HepG2 (cell line): Measurements from ENCODE around the gene CNNM3. TPM values are rescaled to one million over a fixed set of nuclear protein-coding genes. Genes with fewer than 3 reads are reported as not detected.

Experiments used
- ATAD3A ChIP-seq: sonication (generic); formaldehyde crosslinking; IDR thresholded peaks from 2 replicates; pipeline ENCODE4 v1.4.0; 2020; ENCODE audit warnings: missing genetic modification reagents
- CC2D1A ChIP-seq: sonication (generic); formaldehyde crosslinking; IDR thresholded peaks from 2 replicates; pipeline ENCODE4 v1.8.1; 2023; ENCODE audit warnings: mild to moderate bottlenecking, missing genetic modification reagents
- FOSL1 ChIP-seq: sonication (generic); formaldehyde crosslinking; IDR thresholded peaks from 2 replicates; pipeline ENCODE4 v1.9.0; 2021; ENCODE audit warnings: missing genetic modification reagents, borderline replicate concordance
- FOXO1 ChIP-seq: sonication (generic); formaldehyde crosslinking; IDR thresholded peaks from 2 replicates; pipeline ENCODE4 v1.4.0; 2020; ENCODE audit warnings: missing genetic modification reagents
- PAF1 ChIP-seq: IDR thresholded peaks from 2 replicates; pipeline ENCODE4 v1.6.1; 2016; ENCODE audit warnings: missing genetic modification reagents, missing compliant biosample characterization
- PPARG ChIP-seq: conservative IDR thresholded peaks from 2 replicates; pipeline ENCODE4 v1.6.1; 2016; ENCODE audit warnings: missing biosample characterization, missing genetic modification reagents
- SKI ChIP-seq: fragments of 450-650 bp; IDR thresholded peaks from one replicate; pipeline ENCODE4 v1.6.1; 2018; ENCODE audit warnings: mild to moderate bottlenecking; ENCODE audit not compliant: partially characterized antibody
- SOX5 ChIP-seq: IDR thresholded peaks from 2 replicates; pipeline ENCODE4 v1.6.1; 2016; ENCODE audit warnings: borderline replicate concordance
- SRY ChIP-seq: sonication (generic); formaldehyde crosslinking; IDR thresholded peaks from 2 replicates; pipeline ENCODE4 v1.8.0; 2022; ENCODE audit warnings: mild to moderate bottlenecking, missing genetic modification reagents
- TCF7L2 ChIP-seq: IDR thresholded peaks from 2 replicates; pipeline ENCODE4 v1.6.1; 2011; ENCODE audit warnings: mild to moderate bottlenecking, low read depth, low read length, moderate library complexity
- ZBTB3 ChIP-seq: sonication (generic); formaldehyde crosslinking; IDR thresholded peaks from 2 replicates; pipeline ENCODE4 v1.4.0; 2020; ENCODE audit warnings: low read depth, mild to moderate bottlenecking, moderate library complexity, missing genetic modification reagents, borderline replicate concordance
- ZMAT3 ChIP-seq: sonication (generic); formaldehyde crosslinking; conservative IDR thresholded peaks from 2 replicates; pipeline ENCODE4 v1.7.0; 2021; ENCODE audit warnings: missing genetic modification reagents
- ZNF296 ChIP-seq: sonication (generic); formaldehyde crosslinking; conservative IDR thresholded peaks from 2 replicates; pipeline ENCODE4 v1.5.0; 2020; ENCODE audit warnings: mild to moderate bottlenecking, missing genetic modification reagents
- ZNF326 ChIP-seq: sonication (generic); formaldehyde crosslinking; IDR thresholded peaks from 2 replicates; pipeline ENCODE4 v1.4.0; 2020; ENCODE audit warnings: missing genetic modification reagents, borderline replicate concordance
- ZNF607 ChIP-seq: sonication (generic); formaldehyde crosslinking; IDR thresholded peaks from 2 replicates; pipeline ENCODE4 v1.5.1; 2020; ENCODE audit warnings: missing genetic modification reagents, mild to moderate bottlenecking, borderline replicate concordance
- ZNF780A ChIP-seq: sonication (generic); formaldehyde crosslinking; IDR thresholded peaks from 2 replicates; pipeline ENCODE4 v1.8.0; 2022; ENCODE audit warnings: mild to moderate bottlenecking, missing genetic modification reagents, moderate library complexity
- polyA plus RNA-seq, 8 experiments: library from polyadenylated mRNA; depleted of rRNA in 3 of 8; stranded (reverse) in 7 of 8; unstranded in 1 of 8; fragments of >200 nt; fragmentation: Illumina TruSeq in 4 of 8; extraction: Trizol in 4 of 8; gene quantifications; 2 replicates each; pipeline versions ENCODE4 v1.2.1 to v1.2.3, GENCODE V29; 2011 to 2016; ENCODE audit warnings: low read depth in 4 of 8, missing spikeins in 1 of 8, mixed read lengths in 1 of 8; ENCODE audit not compliant: insufficient read depth in 1 of 8
- total RNA-seq, 5 experiments: library from RNA; depleted of rRNA; stranded (reverse); fragments of >200 nt; fragmentation: Illumina TruSeq; extraction: Trizol; gene quantifications; 2 replicates each; pipeline ENCODE4 v1.2.3, GENCODE V29; 2016; ENCODE audit warnings: low read depth in 1 of 5
- TF ChIP-seq, protein P1 (sequence below): sonication (generic); formaldehyde crosslinking; IDR thresholded peaks from 2 replicates; pipeline ENCODE4 v1.5.1; 2020; ENCODE audit warnings: mild to moderate bottlenecking, missing genetic modification reagents, moderate library complexity
- TF ChIP-seq, protein P2 (sequence below): sonication (generic); formaldehyde crosslinking; IDR thresholded peaks from 2 replicates; pipeline ENCODE4 v1.4.0; 2020; ENCODE audit warnings: missing genetic modification reagents, mild to moderate bottlenecking, borderline replicate concordance
- TF ChIP-seq, protein P3 (sequence below): IDR thresholded peaks from 2 replicates; pipeline ENCODE4 v1.6.1; 2012; ENCODE audit warnings: inconsistent platforms
- TF ChIP-seq, protein P4 (sequence below): sonication (generic); formaldehyde crosslinking; IDR thresholded peaks from 2 replicates; pipeline ENCODE4 v1.4.0; 2020; ENCODE audit warnings: low read depth, mild to moderate bottlenecking, missing genetic modification reagents
- TF ChIP-seq, protein P5 (sequence below): IDR thresholded peaks from 2 replicates; pipeline ENCODE4 v1.6.1; 2016

CNNM3 gene
- total and polyA plus RNA-seq, 2 of the 13 experiments (the other 11 are each of a cell fraction or from before 2014, with no cell fraction given): 21.2 to 27.9 TPM

DNA sequence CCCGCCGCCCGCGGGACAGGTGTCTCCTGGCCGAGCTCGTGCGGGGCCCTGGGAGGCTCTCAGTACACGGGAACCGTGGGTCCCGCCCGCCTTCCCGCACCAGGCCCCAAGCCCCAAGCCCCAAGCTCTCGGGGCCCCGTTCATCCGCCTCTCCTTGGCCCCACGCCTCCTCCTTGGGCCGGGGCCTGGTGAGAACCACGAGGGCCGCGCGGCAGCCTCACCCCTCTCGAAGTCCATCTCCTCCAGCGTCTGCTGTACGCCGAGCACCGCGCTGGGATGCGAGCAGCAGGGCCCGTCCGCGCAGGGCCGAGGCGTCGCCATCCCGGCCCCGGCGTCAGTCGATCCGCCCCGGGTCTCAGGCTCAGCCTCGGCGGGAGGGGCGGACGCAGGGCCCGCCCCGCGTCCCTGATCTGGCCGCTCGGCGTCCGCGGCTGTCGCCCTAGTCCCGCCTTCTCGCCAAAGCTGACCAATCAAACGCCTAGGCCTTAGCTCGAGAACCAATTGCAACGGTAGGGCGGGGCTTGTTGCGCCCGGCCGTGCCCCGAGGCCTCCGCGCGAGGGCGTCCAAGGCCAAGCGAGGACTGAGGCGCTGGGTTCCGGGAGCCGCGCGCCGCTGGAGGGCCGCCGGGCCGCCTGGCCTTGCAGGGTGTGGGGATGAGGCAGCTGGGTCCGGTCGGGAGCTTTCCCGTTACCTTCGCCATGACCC lies 41.8 kb downstream of the CNNM3 start, which contains the start of gene ANKRD39 (continued):
- TF ChIP-seq, protein P1, sequence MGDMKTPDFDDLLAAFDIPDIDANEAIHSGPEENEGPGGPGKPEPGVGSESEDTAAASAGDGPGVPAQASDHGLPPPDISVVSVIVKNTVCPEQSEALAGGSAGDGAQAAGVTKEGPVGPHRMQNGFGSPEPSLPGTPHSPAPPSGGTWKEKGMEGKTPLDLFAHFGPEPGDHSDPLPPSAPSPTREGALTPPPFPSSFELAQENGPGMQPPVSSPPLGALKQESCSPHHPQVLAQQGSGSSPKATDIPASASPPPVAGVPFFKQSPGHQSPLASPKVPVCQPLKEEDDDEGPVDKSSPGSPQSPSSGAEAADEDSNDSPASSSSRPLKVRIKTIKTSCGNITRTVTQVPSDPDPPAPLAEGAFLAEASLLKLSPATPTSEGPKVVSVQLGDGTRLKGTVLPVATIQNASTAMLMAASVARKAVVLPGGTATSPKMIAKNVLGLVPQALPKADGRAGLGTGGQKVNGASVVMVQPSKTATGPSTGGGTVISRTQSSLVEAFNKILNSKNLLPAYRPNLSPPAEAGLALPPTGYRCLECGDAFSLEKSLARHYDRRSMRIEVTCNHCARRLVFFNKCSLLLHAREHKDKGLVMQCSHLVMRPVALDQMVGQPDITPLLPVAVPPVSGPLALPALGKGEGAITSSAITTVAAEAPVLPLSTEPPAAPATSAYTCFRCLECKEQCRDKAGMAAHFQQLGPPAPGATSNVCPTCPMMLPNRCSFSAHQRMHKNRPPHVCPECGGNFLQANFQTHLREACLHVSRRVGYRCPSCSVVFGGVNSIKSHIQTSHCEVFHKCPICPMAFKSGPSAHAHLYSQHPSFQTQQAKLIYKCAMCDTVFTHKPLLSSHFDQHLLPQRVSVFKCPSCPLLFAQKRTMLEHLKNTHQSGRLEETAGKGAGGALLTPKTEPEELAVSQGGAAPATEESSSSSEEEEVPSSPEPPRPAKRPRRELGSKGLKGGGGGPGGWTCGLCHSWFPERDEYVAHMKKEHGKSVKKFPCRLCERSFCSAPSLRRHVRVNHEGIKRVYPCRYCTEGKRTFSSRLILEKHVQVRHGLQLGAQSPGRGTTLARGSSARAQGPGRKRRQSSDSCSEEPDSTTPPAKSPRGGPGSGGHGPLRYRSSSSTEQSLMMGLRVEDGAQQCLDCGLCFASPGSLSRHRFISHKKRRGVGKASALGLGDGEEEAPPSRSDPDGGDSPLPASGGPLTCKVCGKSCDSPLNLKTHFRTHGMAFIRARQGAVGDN (CRISPR knock-in tag): peak; percentile 96
- TF ChIP-seq SKI (peak; percentile 83), FOSL1 (CRISPR knock-in tag) (peak; percentile 43; the same call in 1 of the 2 replicates), ZNF780A (no peak), ZNF296 (CRISPR knock-in tag) (no peak), ATAD3A (CRISPR knock-in tag) (no peak), SOX5 (CRISPR knock-in tag) (peak; percentile 51; the same call in 1 of the 2 replicates), PPARG (CRISPR knock-in tag) (no peak; the same call in 1 of the 2 replicates), TCF7L2 (no peak), FOXO1 (CRISPR knock-in tag) (peak; percentile 38), CC2D1A (CRISPR knock-in tag) (no peak), ZNF326 (no peak), ZNF607 (CRISPR knock-in tag) (peak; percentile 98), SRY (CRISPR knock-in tag) (peak; percentile 97), ZBTB3 (CRISPR knock-in tag) (peak; percentile 75), PAF1 (no peak), ZMAT3 (peak; percentile 97)
- TF ChIP-seq, protein P2, sequence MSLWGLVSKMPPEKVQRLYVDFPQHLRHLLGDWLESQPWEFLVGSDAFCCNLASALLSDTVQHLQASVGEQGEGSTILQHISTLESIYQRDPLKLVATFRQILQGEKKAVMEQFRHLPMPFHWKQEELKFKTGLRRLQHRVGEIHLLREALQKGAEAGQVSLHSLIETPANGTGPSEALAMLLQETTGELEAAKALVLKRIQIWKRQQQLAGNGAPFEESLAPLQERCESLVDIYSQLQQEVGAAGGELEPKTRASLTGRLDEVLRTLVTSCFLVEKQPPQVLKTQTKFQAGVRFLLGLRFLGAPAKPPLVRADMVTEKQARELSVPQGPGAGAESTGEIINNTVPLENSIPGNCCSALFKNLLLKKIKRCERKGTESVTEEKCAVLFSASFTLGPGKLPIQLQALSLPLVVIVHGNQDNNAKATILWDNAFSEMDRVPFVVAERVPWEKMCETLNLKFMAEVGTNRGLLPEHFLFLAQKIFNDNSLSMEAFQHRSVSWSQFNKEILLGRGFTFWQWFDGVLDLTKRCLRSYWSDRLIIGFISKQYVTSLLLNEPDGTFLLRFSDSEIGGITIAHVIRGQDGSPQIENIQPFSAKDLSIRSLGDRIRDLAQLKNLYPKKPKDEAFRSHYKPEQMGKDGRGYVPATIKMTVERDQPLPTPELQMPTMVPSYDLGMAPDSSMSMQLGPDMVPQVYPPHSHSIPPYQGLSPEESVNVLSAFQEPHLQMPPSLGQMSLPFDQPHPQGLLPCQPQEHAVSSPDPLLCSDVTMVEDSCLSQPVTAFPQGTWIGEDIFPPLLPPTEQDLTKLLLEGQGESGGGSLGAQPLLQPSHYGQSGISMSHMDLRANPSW (CRISPR knock-in tag): no peak
- TF ChIP-seq, protein P3, sequence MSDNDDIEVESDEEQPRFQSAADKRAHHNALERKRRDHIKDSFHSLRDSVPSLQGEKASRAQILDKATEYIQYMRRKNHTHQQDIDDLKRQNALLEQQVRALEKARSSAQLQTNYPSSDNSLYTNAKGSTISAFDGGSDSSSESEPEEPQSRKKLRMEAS: peak; percentile 79
- TF ChIP-seq, protein P4, sequence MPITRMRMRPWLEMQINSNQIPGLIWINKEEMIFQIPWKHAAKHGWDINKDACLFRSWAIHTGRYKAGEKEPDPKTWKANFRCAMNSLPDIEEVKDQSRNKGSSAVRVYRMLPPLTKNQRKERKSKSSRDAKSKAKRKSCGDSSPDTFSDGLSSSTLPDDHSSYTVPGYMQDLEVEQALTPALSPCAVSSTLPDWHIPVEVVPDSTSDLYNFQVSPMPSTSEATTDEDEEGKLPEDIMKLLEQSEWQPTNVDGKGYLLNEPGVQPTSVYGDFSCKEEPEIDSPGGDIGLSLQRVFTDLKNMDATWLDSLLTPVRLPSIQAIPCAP: no peak
- TF ChIP-seq, protein P5, sequence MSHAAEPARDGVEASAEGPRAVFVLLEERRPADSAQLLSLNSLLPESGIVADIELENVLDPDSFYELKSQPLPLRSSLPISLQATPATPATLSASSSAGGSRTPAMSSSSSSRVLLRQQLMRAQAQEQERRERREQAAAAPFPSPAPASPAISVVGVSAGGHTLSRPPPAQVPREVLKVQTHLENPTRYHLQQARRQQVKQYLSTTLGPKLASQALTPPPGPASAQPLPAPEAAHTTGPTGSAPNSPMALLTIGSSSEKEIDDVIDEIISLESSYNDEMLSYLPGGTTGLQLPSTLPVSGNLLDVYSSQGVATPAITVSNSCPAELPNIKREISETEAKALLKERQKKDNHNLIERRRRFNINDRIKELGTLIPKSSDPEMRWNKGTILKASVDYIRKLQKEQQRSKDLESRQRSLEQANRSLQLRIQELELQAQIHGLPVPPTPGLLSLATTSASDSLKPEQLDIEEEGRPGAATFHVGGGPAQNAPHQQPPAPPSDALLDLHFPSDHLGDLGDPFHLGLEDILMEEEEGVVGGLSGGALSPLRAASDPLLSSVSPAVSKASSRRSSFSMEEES (CRISPR knock-in tag): no peak
